GM21367 (cell line): Measurements from ENCODE around the gene DENND1B.
"Not testable (repeated sequence)": the region's sequence is repeated elsewhere in the genome, so short reads cannot be mapped to it uniquely, and the experiment has no call there.

Experiments
- ATAC-seq: cut with Tn5 transposase; IDR thresholded peaks from one replicate; pipeline ENCODE4 v1.9.1; 2021; ENCODE audit not compliant: unreplicated experiment

Gene DENND1B

GRCh38 chr1:197750366-197750765 is 24.9 kb downstream of the DENND1B start:
- no peak for ATAC-seq

GRCh38 chr1:197745911-197746310 is 29.4 kb downstream of the DENND1B start:
- ATAC-seq = no peak

- no peak for ATAC-seq
Observed at GRCh38 chr1:197744979-197745378, 30.3 kb downstream of the DENND1B start.

- ATAC-seq = no peak
Observed at GRCh38 chr1:197743578-197743977, 31.7 kb downstream of the DENND1B start.

- no peak for ATAC-seq
Observed at GRCh38 chr1:197740992-197741391, 34.3 kb downstream of the DENND1B start.

GRCh38 chr1:197738927-197739326 is 36.4 kb downstream of the DENND1B start:
- no peak for ATAC-seq

GRCh38 chr1:197737916-197738315 is 37.4 kb downstream of the DENND1B start:
- no peak for ATAC-seq

GRCh38 chr1:197736685-197737084 is 38.6 kb downstream of the DENND1B start:
- no peak for ATAC-seq

- ATAC-seq = no peak
Observed at GRCh38 chr1:197735461-197735860, 39.8 kb downstream of the DENND1B start.

GRCh38 chr1:197733324-197733723 is 42.0 kb downstream of the DENND1B start:
- ATAC-seq = no peak

GRCh38 chr1:197732187-197732586 is 43.1 kb downstream of the DENND1B start:
- no peak for ATAC-seq

- no peak for ATAC-seq
Observed at GRCh38 chr1:197731449-197731848, 43.8 kb downstream of the DENND1B start.

- ATAC-seq = no peak
Observed at GRCh38 chr1:197725976-197726375, 49.3 kb downstream of the DENND1B start.

GRCh38 chr1:197725044-197725443 is 50.2 kb downstream of the DENND1B start:
- no peak for ATAC-seq

GRCh38 chr1:197715806-197716205 is 59.5 kb downstream of the DENND1B start:
- no peak for ATAC-seq

- ATAC-seq = no peak
Observed at GRCh38 chr1:197706601-197707000, 68.7 kb downstream of the DENND1B start.

GRCh38 chr1:197705941-197706340 is 69.3 kb downstream of the DENND1B start:
- no peak for ATAC-seq

GRCh38 chr1:197700688-197701087 is 74.6 kb downstream of the DENND1B start:
- not testable (repeated sequence) for ATAC-seq

- no peak for ATAC-seq
Observed at GRCh38 chr1:197696372-197696771, 78.9 kb downstream of the DENND1B start.

GRCh38 chr1:197695961-197696360 is 79.3 kb downstream of the DENND1B start:
- ATAC-seq = no peak

GRCh38 chr1:197692965-197693364 is 82.3 kb downstream of the DENND1B start:
- ATAC-seq = no peak

- no peak for ATAC-seq
Observed at GRCh38 chr1:197691816-197692215, 83.5 kb downstream of the DENND1B start.

- no peak for ATAC-seq
Observed at GRCh38 chr1:197690074-197690473, 85.2 kb downstream of the DENND1B start.

- ATAC-seq = no peak
Observed at GRCh38 chr1:197688233-197688632, 87.0 kb downstream of the DENND1B start.
